Gastroesophageal sphincter (tissue), 4 donors: ENCODE measurements around the gene TALDO1. TPM values are rescaled to one million over a fixed set of nuclear protein-coding genes. Genes with fewer than 3 reads are reported as not detected.

Source experiments
- ATAC-seq: fragments of 150-250 bp; one replicate; pipeline ENCODE4 v1.9.1; 2016; ENCODE audit warnings: mild to moderate bottlenecking, moderate library complexity
- H3K27ac ChIP-seq, 4 donors: fragments of 200-600 bp; sonication (generic) in 3 of 4; 1 replicate in 3 of 4; 2 replicates in 1 of 4; pipeline ENCODE4 v1.5.1; 2016 to 2019
- H3K27me3 ChIP-seq: fragments of 200-600 bp; sonication (generic); one replicate; pipeline ENCODE4 v1.5.1; 2019
- H3K36me3 ChIP-seq, 2 donors: fragments of 200-600 bp; sonication (generic); one replicate each; pipeline ENCODE4 v1.5.1; 2019; ENCODE audit warnings: control low read depth in 1 of 2
- H3K4me1 ChIP-seq, 3 donors: fragments of 200-600 bp; sonication (generic); 1 replicate in 2 of 3; 2 replicates in 1 of 3; pipeline ENCODE4 v1.5.1; 2016 to 2019; ENCODE audit warnings: control low read depth in 2 of 3
- H3K4me3 ChIP-seq, 2 donors: fragments of 200-600 bp; sonication (generic); one replicate each; pipeline ENCODE4 v1.5.1; 2019; ENCODE audit warnings: mild to moderate bottlenecking in 1 of 2, moderate library complexity in 1 of 2
- H3K9me3 ChIP-seq, 3 donors: fragments of 200-600 bp; sonication (generic); one replicate each; pipeline ENCODE4 v1.5.1; 2017 to 2019; ENCODE audit warnings: control low read depth in 2 of 3
- CTCF ChIP-seq, 4 experiments: fragments of 200-600 bp in 2 of 4; fragments of 450-650 bp in 2 of 4; sonication (generic) in 1 of 4; IDR thresholded peaks; one replicate each; pipeline ENCODE4 v1.5.1; 2017 to 2019; ENCODE audit warnings: antibody characterized with exemption in 4 of 4, mild to moderate bottlenecking in 2 of 4, moderate library complexity in 2 of 4
- EP300 ChIP-seq: sonication (generic); formaldehyde crosslinking; IDR thresholded peaks from one replicate; pipeline ENCODE4 v1.6.1; 2017; ENCODE audit warnings: antibody characterized with exemption, mild to moderate bottlenecking
- POLR2A ChIP-seq, 2 donors: fragments of 450-650 bp; IDR thresholded peaks; one replicate each; pipeline ENCODE4 v1.6.1; 2017; ENCODE audit warnings: antibody characterized with exemption in 2 of 2, mild to moderate bottlenecking in 2 of 2, moderate library complexity in 1 of 2
- POLR2AphosphoS5 ChIP-seq: sonication (generic); formaldehyde crosslinking; IDR thresholded peaks from one replicate; pipeline ENCODE4 v1.6.1; 2017; ENCODE audit warnings: antibody characterized with exemption
- WGBS, 2 donors: methylation state at CpG; one replicate each; pipeline ENCODE4 v1.1.5; 2018; ENCODE audit warnings: low coverage in 1 of 2; 5-methylcytosine and 5-hydroxymethylcytosine counted together
- total RNA-seq, 4 donors: library from RNA; depleted of rRNA; stranded (reverse); fragments of >200 nt; gene quantifications; one replicate each; pipeline ENCODE4 v1.1.0, GENCODE V29; 2016

The TALDO1 gene
- total RNA-seq, 4 donors from 2014 or later, result 161 to 201 (median 185) TPM

- 60 to 80% methylated on average over 1 to 2 of the region's 18 CpGs for WGBS, 2 donors
Observed at GRCh38 chr11:724778-725386, 22.4 kb upstream of the TALDO1 start.

GRCh38 chr11:725624-726202 lies 21.6 kb upstream of the TALDO1 start:
- Histone ChIP-seq H3K4me3 (peak overlapping the region in 1 of 2 donors; percentile 37), H3K27me3 (peaks cover 94% of the 10 kb centered on the region), H3K36me3 (no peaks in the 10 kb centered on the region), H3K4me1 (peaks cover 0 to 68% (median 42%) of the 10 kb centered on the region in 3 donors), H3K27ac (peak overlapping the region in 1 of 4 donors; percentile 69), H3K9me3 (no peaks in the 10 kb centered on the region)
- no peak for ATAC-seq
- WGBS, 2 donors, result no CpG with 5 or more reads among the region's 53 CpGs
- no peak for TF ChIP-seq EP300
- TF ChIP-seq POLR2AphosphoS5, result no peak
- TF ChIP-seq POLR2A (IDR thresholded peaks at IDR 0.05), result no peak
- no peak for TF ChIP-seq CTCF (IDR thresholded peaks at IDR 0.05)

More at GRCh38 chr11:724778-725386, 22.4 kb upstream of the TALDO1 start:
- Histone ChIP-seq H3K4me1 (peaks cover 0 to 74% (median 45%) of the 10 kb centered on the region in 3 donors), H3K27ac (no peak overlapping the region), H3K27me3 (peaks cover 100% of the 10 kb centered on the region), H3K9me3 (no peaks in the 10 kb centered on the region), H3K36me3 (no peaks in the 10 kb centered on the region), H3K4me3 (no peak overlapping the region)
- no peak for ATAC-seq
- TF ChIP-seq EP300 (no peak), POLR2A (IDR thresholded peaks at IDR 0.05) (no peak), POLR2AphosphoS5 (no peak), CTCF (IDR thresholded peaks at IDR 0.05) (no peak)

- no peak for ATAC-seq
- Histone ChIP-seq H3K27me3 (peaks cover 94% of the 10 kb centered on the region), H3K4me3 (peak overlapping the region in 1 of 2 donors; percentile 37), H3K4me1 (peaks cover 0 to 60% (median 35%) of the 10 kb centered on the region in 3 donors), H3K27ac (peak overlapping the region in 3 of 4 donors; percentile 48 to 75 (median 69)), H3K9me3 (no peaks in the 10 kb centered on the region), H3K36me3 (no peaks in the 10 kb centered on the region)
- WGBS, 2 donors, result 33 to 66% methylated on average over 2 to 3 of the region's 61 CpGs
- TF ChIP-seq POLR2AphosphoS5, result no peak
- no peak for TF ChIP-seq EP300
- no peak for TF ChIP-seq POLR2A (IDR thresholded peaks at IDR 0.05)
- TF ChIP-seq CTCF (IDR thresholded peaks at IDR 0.05), result no peak
Observed at GRCh38 chr11:726278-727220, 20.7 kb upstream of the TALDO1 start.

GRCh38 chr11:727281-727701 lies 20.0 kb upstream of the TALDO1 start:
- 80% methylated on average over 3 of the region's 12 CpGs; no CpG with 5 or more reads in 1 of the 2 donors for WGBS, 2 donors
- TF ChIP-seq POLR2AphosphoS5, result no peak
- no peak for TF ChIP-seq POLR2A (IDR thresholded peaks at IDR 0.05)
- TF ChIP-seq CTCF (IDR thresholded peaks at IDR 0.05), result no peak
- TF ChIP-seq EP300, result no peak
- Histone ChIP-seq H3K9me3 (no peaks in the 10 kb centered on the region), H3K27me3 (peaks cover 93% of the 10 kb centered on the region), H3K4me3 (no peak overlapping the region), H3K36me3 (no peaks in the 10 kb centered on the region), H3K27ac (peak overlapping the region in 3 of 4 donors; percentile 48 to 75 (median 69)), H3K4me1 (peaks cover 0 to 53% (median 33%) of the 10 kb centered on the region in 3 donors)
- no peak for ATAC-seq
